Activated T-helper 17 cell treated with anti-CD3 and anti-CD28 coated beads, Interleukin-2, amount 50 U/mL, for 72 hours (primary cell): ENCODE measurements around the gene USP6NL. TPM values are rescaled to one million over a fixed set of nuclear protein-coding genes. Genes with fewer than 3 reads are reported as not detected.

Experiments
- ATAC-seq: fragments of 150-1000 bp; cut with Tn5 transposase; replicated peaks from 2 replicates; pipeline ENCODE4 v1.10.0; 2021; ENCODE audit warnings: mild to moderate bottlenecking, moderate library complexity
- H3K27ac Mint-ChIP-seq: one replicate; pipeline ENCODE4 v1.8.0; 2022; ENCODE audit warnings: mixed read lengths
- H3K27me3 Mint-ChIP-seq: one replicate; pipeline ENCODE4 v1.8.0; 2022; ENCODE audit warnings: mixed read lengths
- H3K36me3 Mint-ChIP-seq: one replicate; pipeline ENCODE4 v1.8.0; 2022; ENCODE audit warnings: low read depth, mild to moderate bottlenecking, mixed read lengths
- H3K4me1 Mint-ChIP-seq: one replicate; pipeline ENCODE4 v1.8.0; 2022; ENCODE audit warnings: mixed read lengths
- H3K4me3 Mint-ChIP-seq: one replicate; pipeline ENCODE4 v1.8.0; 2022; ENCODE audit warnings: mild to moderate bottlenecking, mixed read lengths
- H3K9me3 Mint-ChIP-seq: one replicate; pipeline ENCODE4 v1.8.0; 2022; ENCODE audit warnings: mixed read lengths
- total RNA-seq, 2 donors: library from RNA; stranded (reverse); gene quantifications; one replicate each; pipeline ENCODE4 v1.2.3, GENCODE V29; 2022

Gene USP6NL
- total RNA-seq, 2 donors from 2014 or later: 0.74 to 1.7 TPM

GRCh38 chr10:11535346-11535959 lies 76.0 kb downstream of the USP6NL start:
- H3K4me3 Mint-ChIP-seq: no peak overlapping the region
- peaks cover 4% of the 10 kb centered on the region for H3K4me1 Mint-ChIP-seq
- H3K36me3 Mint-ChIP-seq: no peaks in the 10 kb centered on the region
- H3K27ac Mint-ChIP-seq: no peak overlapping the region
- peaks cover 5% of the 10 kb centered on the region for H3K27me3 Mint-ChIP-seq
- H3K9me3 Mint-ChIP-seq: no peaks in the 10 kb centered on the region
- no peak for ATAC-seq

GRCh38 chr10:11533328-11533781 lies 78.1 kb downstream of the USP6NL start:
- H3K4me3 Mint-ChIP-seq: no peak overlapping the region
- no peaks in the 10 kb centered on the region for H3K36me3 Mint-ChIP-seq
- H3K27me3 Mint-ChIP-seq: peaks cover 5% of the 10 kb centered on the region
- H3K4me1 Mint-ChIP-seq: peaks cover 4% of the 10 kb centered on the region
- no peak overlapping the region for H3K27ac Mint-ChIP-seq
- no peaks in the 10 kb centered on the region for H3K9me3 Mint-ChIP-seq
- no peak for ATAC-seq

GRCh38 chr10:11532306-11532705 lies 79.1 kb downstream of the USP6NL start:
- peaks cover 5% of the 10 kb centered on the region for H3K27me3 Mint-ChIP-seq
- ATAC-seq: no peak
- peaks cover 4% of the 10 kb centered on the region for H3K4me1 Mint-ChIP-seq
- no peak overlapping the region for H3K4me3 Mint-ChIP-seq
- H3K27ac Mint-ChIP-seq: no peak overlapping the region
- no peaks in the 10 kb centered on the region for H3K36me3 Mint-ChIP-seq
- no peaks in the 10 kb centered on the region for H3K9me3 Mint-ChIP-seq

- H3K4me1 Mint-ChIP-seq: no peaks in the 10 kb centered on the region
- H3K4me3 Mint-ChIP-seq: no peak overlapping the region
- H3K9me3 Mint-ChIP-seq: no peaks in the 10 kb centered on the region
- H3K27me3 Mint-ChIP-seq: no peaks in the 10 kb centered on the region
- ATAC-seq: no peak
- no peaks in the 10 kb centered on the region for H3K36me3 Mint-ChIP-seq
- no peak overlapping the region for H3K27ac Mint-ChIP-seq
Observed at GRCh38 chr10:11530806-11531205, 80.6 kb downstream of the USP6NL start.

GRCh38 chr10:11529276-11529903 lies 82.1 kb downstream of the USP6NL start:
- Mint-ChIP-seq H3K36me3 (no peaks in the 10 kb centered on the region), H3K4me1 (no peaks in the 10 kb centered on the region), H3K27me3 (no peaks in the 10 kb centered on the region), H3K9me3 (no peaks in the 10 kb centered on the region), H3K4me3 (no peak overlapping the region), H3K27ac (no peak overlapping the region)
- no peak for ATAC-seq

GRCh38 chr10:11528286-11528685 lies 83.2 kb downstream of the USP6NL start:
- no peak overlapping the region for H3K4me3 Mint-ChIP-seq
- no peaks in the 10 kb centered on the region for H3K36me3 Mint-ChIP-seq
- H3K27ac Mint-ChIP-seq: no peak overlapping the region
- H3K27me3 Mint-ChIP-seq: no peaks in the 10 kb centered on the region
- ATAC-seq: no peak
- H3K9me3 Mint-ChIP-seq: no peaks in the 10 kb centered on the region
- no peaks in the 10 kb centered on the region for H3K4me1 Mint-ChIP-seq

- no peak for ATAC-seq
- H3K4me1 Mint-ChIP-seq: no peaks in the 10 kb centered on the region
- H3K36me3 Mint-ChIP-seq: no peaks in the 10 kb centered on the region
- no peaks in the 10 kb centered on the region for H3K27me3 Mint-ChIP-seq
- H3K27ac Mint-ChIP-seq: no peak overlapping the region
- H3K4me3 Mint-ChIP-seq: no peak overlapping the region
- H3K9me3 Mint-ChIP-seq: no peaks in the 10 kb centered on the region
Observed at GRCh38 chr10:11527691-11528255, 83.7 kb downstream of the USP6NL start.

GRCh38 chr10:11527068-11527467 lies 84.4 kb downstream of the USP6NL start:
- Mint-ChIP-seq H3K27me3 (no peaks in the 10 kb centered on the region), H3K4me1 (no peaks in the 10 kb centered on the region), H3K27ac (no peak overlapping the region), H3K4me3 (no peak overlapping the region), H3K9me3 (no peaks in the 10 kb centered on the region), H3K36me3 (no peaks in the 10 kb centered on the region)
- no peak for ATAC-seq

- no peak overlapping the region for H3K27ac Mint-ChIP-seq
- ATAC-seq: no peak
Observed at GRCh38 chr10:11525503-11525902, 85.9 kb downstream of the USP6NL start.

GRCh38 chr10:11522821-11523245 lies 88.6 kb downstream of the USP6NL start:
- Mint-ChIP-seq H3K36me3 (no peaks in the 10 kb centered on the region), H3K27ac (no peak overlapping the region), H3K9me3 (no peaks in the 10 kb centered on the region), H3K27me3 (no peaks in the 10 kb centered on the region), H3K4me3 (no peak overlapping the region), H3K4me1 (no peaks in the 10 kb centered on the region)
- ATAC-seq: no peak

More at GRCh38 chr10:11525503-11525902, 85.9 kb downstream of the USP6NL start:
- Mint-ChIP-seq H3K4me3 (no peak overlapping the region), H3K4me1 (no peaks in the 10 kb centered on the region), H3K27me3 (no peaks in the 10 kb centered on the region), H3K9me3 (no peaks in the 10 kb centered on the region), H3K36me3 (no peaks in the 10 kb centered on the region)

- no peak for ATAC-seq
- Mint-ChIP-seq H3K9me3 (no peaks in the 10 kb centered on the region), H3K36me3 (no peaks in the 10 kb centered on the region), H3K27me3 (no peaks in the 10 kb centered on the region), H3K4me3 (no peak overlapping the region), H3K4me1 (peaks cover 6% of the 10 kb centered on the region), H3K27ac (no peak overlapping the region)
Observed at GRCh38 chr10:11521860-11522259, 89.6 kb downstream of the USP6NL start.

GRCh38 chr10:11520892-11521291 lies 90.6 kb downstream of the USP6NL start:
- no peaks in the 10 kb centered on the region for H3K36me3 Mint-ChIP-seq
- no peaks in the 10 kb centered on the region for H3K27me3 Mint-ChIP-seq
- peaks cover 6% of the 10 kb centered on the region for H3K4me1 Mint-ChIP-seq
- no peak for ATAC-seq
- H3K4me3 Mint-ChIP-seq: no peak overlapping the region
- H3K27ac Mint-ChIP-seq: no peak overlapping the region
- no peaks in the 10 kb centered on the region for H3K9me3 Mint-ChIP-seq

GRCh38 chr10:11517150-11517549 lies 94.3 kb downstream of the USP6NL start:
- Mint-ChIP-seq H3K9me3 (no peaks in the 10 kb centered on the region), H3K4me3 (no peak overlapping the region), H3K27me3 (peaks cover 3% of the 10 kb centered on the region), H3K27ac (peak overlapping the region; percentile 4), H3K4me1 (peaks cover 6% of the 10 kb centered on the region), H3K36me3 (no peaks in the 10 kb centered on the region)
- peak; percentile 60 for ATAC-seq

- Mint-ChIP-seq H3K27ac (no peak overlapping the region), H3K4me3 (no peak overlapping the region), H3K27me3 (peaks cover 3% of the 10 kb centered on the region), H3K36me3 (no peaks in the 10 kb centered on the region), H3K9me3 (no peaks in the 10 kb centered on the region), H3K4me1 (peaks cover 6% of the 10 kb centered on the region)
- ATAC-seq: peak; percentile 86
Observed at GRCh38 chr10:11516431-11516746, 95.1 kb downstream of the USP6NL start.
